Ammon's horn (tissue), 1 donor: ENCODE data around the gene MTX2.

Experiments used
- DNase-seq: peaks from one replicate; pipeline ENCODE4 v3.0.0-alpha.2; 2016; ENCODE audit warnings: low spot score

The MTX2 gene

GRCh38 chr2:176269319-176270099, at the start of gene MTX2:
Gene MTX2 (plus strand): TSS chr2:176269442. CDS start chr2:176269630, 188 bp downstream.
- DNase-seq: peak; percentile 75

GRCh38 chr2:176227874-176228273, 41.4 kb upstream of the MTX2 start:
- DNase-seq: no peak

GRCh38 chr2:176234156-176234555, 35.1 kb upstream of the MTX2 start:
- DNase-seq: no peak

- no peak for DNase-seq
Observed at GRCh38 chr2:176234940-176235339, 34.3 kb upstream of the MTX2 start.

- no peak for DNase-seq
Observed at GRCh38 chr2:176237456-176237855, 31.8 kb upstream of the MTX2 start.

DNA sequence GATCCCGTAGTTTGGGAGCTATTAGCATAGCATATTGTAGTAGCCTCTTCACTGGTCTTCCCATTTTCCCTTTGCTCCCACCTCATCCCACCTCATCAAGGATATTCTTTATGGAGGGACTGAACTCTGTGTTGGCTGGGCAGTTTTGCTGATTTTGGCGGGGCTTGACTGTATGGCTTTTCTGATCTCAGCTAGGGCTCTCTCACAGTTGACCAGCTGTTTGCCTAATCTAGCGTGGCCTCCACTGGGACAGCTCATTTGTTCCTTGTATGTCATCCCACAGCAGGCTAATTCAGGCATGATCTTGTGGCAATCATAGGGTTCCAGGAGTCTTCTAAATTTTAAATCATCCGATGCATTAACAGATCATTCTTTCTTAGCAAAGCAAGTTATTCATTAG, 30.2 kb upstream of the MTX2 start:
- no peak for DNase-seq

GRCh38 chr2:176240301-176240700, 28.9 kb upstream of the MTX2 start:
- DNase-seq: no peak

- DNase-seq: no peak
Observed at GRCh38 chr2:176242276-176242675, 27.0 kb upstream of the MTX2 start.

DNA sequence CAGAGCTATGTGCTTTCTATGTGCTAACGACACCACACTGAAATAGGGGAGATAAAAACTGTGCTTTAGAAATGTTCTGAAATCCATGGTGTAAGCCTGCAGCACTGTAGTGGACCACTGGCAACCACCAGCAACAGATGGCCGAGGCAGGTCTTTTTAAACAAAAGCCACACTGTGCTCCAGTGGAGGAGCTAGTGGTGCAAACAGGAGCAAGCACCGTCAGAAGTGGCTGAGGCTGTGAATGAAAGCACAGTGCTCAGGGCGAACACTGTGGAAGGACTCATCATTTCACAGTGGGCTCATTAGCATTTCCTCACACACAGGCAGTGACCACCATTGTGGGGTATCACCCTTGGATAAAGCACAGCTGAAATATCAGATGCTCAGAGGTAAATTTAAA, 22.9 kb upstream of the MTX2 start:
- DNase-seq: peak; percentile 79

GRCh38 chr2:176247859-176248258, 21.4 kb upstream of the MTX2 start:
- DNase-seq: no peak

GRCh38 chr2:176251928-176252327, 17.3 kb upstream of the MTX2 start:
- no peak for DNase-seq

DNA sequence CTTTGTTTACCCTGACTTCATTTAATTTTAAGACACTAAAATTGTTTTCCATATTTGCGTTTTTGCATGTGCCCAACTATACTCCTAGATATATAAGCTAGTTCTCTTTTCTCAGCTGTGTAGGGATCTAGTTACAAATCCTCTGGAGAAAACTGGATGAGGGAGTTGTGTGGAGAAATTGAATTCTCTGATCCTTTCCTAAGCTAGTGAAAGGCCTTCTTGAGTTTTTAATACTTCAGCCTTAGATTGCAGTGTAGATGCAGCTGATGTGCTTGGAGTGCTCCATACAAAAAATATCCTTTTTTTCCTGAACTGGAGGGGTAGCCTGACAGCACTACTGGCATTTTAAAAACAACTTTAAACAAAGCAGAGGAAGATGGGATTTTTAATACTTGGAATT, 8.6 kb upstream of the MTX2 start:
- no peak for DNase-seq

- no peak for DNase-seq
Observed at GRCh38 chr2:176261136-176261535, 8.1 kb upstream of the MTX2 start.

DNA sequence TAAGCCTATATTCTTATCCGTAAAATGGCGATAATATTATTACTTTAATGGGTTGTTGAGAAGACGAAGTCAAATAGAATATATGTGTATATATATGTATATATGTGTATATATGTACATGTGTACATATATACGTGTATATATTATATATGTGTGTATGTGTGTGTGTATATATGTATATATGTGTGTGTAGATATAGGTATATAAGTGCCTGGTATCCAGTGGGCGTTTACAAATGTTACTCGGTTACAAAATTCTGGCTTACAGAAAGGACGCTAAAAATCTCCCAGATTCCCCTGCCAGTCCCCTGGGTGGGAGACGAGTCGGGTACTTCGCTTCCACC, 295 bp upstream of the MTX2 start:
- DNase-seq: no peak

- no peak for DNase-seq
Observed at GRCh38 chr2:176270100-176270750, 983 bp downstream of the MTX2 start.

GRCh38 chr2:176272870-176273459, 3.7 kb downstream of the MTX2 start:
- DNase-seq: no peak

DNA sequence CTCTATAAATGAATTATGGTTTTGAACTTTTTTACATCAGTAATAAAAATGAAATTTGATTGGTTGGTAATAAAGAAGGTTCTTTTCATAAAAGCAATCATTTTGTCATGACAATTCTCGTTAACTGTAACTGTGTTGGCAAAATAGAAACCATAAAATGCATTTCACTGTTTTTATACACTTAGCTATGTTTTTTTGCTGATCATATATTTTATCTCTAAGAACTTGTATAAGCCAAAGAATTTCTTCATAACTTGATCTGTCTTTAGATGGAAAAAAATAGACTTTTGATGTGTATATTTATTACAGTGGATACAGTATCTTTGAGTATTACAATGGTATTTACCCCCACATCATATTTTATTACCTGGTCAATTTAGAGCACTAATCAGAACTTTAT, 9.7 kb downstream of the MTX2 start:
- no peak for DNase-seq

DNA sequence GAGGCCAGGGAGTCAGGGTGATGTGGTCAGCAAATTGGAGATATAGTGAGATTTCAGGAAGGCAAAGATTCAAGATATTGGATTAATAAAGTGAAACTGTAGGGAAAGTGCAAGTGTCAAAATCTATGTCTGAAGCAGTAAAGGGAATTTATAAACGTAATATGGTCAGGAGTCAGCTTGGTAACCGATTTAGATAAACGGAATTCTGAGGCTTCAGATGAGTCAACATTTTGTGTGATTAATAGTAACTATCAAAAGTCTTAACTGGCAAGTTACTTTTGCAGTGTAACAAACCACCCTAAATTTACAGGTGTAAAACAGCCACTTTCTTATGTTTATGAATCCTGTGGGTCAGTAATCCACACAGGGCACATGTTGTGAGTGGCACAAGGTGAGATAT, 10.9 kb downstream of the MTX2 start:
- no peak for DNase-seq

- DNase-seq: no peak
Observed at GRCh38 chr2:176280867-176281658, 11.8 kb downstream of the MTX2 start.

DNA sequence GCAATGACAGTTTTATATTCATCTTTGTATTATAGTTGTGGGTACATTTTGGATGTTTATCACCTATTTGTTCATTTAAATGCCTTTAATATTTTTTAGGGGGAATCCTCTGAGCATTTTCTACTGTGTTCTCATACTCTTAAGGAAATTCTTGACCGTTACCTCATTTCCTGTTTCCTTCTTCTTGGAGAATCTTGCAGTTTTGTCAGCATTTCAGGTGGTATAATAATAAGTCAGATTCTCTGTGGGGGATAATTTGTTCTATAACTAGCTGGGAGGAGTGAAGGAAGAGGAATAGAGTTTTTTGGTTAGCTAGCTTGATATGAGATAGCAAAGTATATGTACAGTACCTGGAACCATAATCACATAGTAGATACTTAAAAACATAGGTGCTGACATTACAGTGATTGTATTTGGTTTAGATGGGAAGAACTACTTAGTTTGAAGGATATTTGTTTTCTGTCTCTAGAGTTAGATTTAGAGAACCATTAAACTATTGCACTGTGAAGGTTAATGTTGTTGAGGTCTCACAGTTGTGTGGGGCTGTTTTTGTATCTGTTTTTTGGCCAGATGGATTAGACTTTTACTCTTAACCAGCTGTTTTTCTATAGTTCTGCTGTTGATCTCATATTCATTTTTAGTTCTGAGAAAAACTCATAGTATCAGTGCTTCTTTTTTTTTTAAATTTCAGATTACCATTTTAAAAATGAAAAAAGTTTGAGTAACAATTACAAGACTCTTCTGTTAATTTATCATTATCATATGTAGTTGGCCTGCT, 14.2 kb downstream of the MTX2 start:
- DNase-seq: no peak

GRCh38 chr2:176284461-176285049, 15.3 kb downstream of the MTX2 start:
- no peak for DNase-seq
